ENCODE measurements around the gene CUX1.

- TF ChIP-seq CTCF (IDR thresholded peaks at IDR 0.05), result no peak
- no peak for TF ChIP-seq POLR2A (IDR thresholded peaks at IDR 0.05)
- TF ChIP-seq EP300 (IDR thresholded peaks at IDR 0.05), result no peak
These were observed 278.0 kb downstream of the CUX1 start for GRCh38 chr7:102095321-102096011.

Data from ovary (tissue), 3 donors.